Astrocyte of the spinal cord (primary cell): ENCODE data around the gene ABCG2.
"Not testable (repeated sequence)": the region's sequence is repeated elsewhere in the genome, so short reads cannot be mapped to it uniquely, and the experiment has no call there.

Experiments
- DNase-seq: peaks from one replicate; pipeline ENCODE4 v3.0.0; 2011; ENCODE audit warnings: low read depth, low spot score
- H3K4me3 ChIP-seq: 2 replicates; pipeline ENCODE4 v1.5.1; 2011; ENCODE audit warnings: low read depth, mild to moderate bottlenecking, low read length, moderate library complexity
- CTCF ChIP-seq: IDR thresholded peaks from 2 replicates; pipeline ENCODE4 v1.5.1; 2012; ENCODE audit warnings: low read depth, mild to moderate bottlenecking, low read length, inconsistent platforms
- in situ Hi-C: cut with HindIII; loops from 2 replicates; pipeline ENCODE4 v1.10.0; 2017; ENCODE audit warnings: low sequenced_read_pairs

Gene ABCG2

GRCh38 chr4:88110826-88111225 lies 47.6 kb downstream of the ABCG2 start:
- in situ Hi-C loops: no loop called here
- TF ChIP-seq CTCF: no peak
- no peak overlapping the region for H3K4me3 ChIP-seq
- no peak for DNase-seq

GRCh38 chr4:88109123-88109881 lies 49.1 kb downstream of the ABCG2 start:
- in situ Hi-C loops: no loop called here
- H3K4me3 ChIP-seq: no peak overlapping the region
- no peak for TF ChIP-seq CTCF
- DNase-seq: no peak

- no peak for DNase-seq
- in situ Hi-C loops: no loop called here
- H3K4me3 ChIP-seq: no peak overlapping the region
- TF ChIP-seq CTCF: no peak
These were observed 49.7 kb downstream of the ABCG2 start for GRCh38 chr4:88108747-88109122.

- in situ Hi-C loops, H3K4me3 ChIP-seq: not testable (repeated sequence)
These were observed 50.4 kb downstream of the ABCG2 start for GRCh38 chr4:88108108-88108465.

GRCh38 chr4:88107406-88108107 lies 50.9 kb downstream of the ABCG2 start:
- DNase-seq: no peak
- in situ Hi-C loops: no loop called here
- no peak for TF ChIP-seq CTCF
- no peak overlapping the region for H3K4me3 ChIP-seq

More at GRCh38 chr4:88108108-88108465, 50.4 kb downstream of the ABCG2 start:
- not testable (repeated sequence) for DNase-seq

GRCh38 chr4:88106205-88106604 lies 52.2 kb downstream of the ABCG2 start:
- no peak for TF ChIP-seq CTCF
- in situ Hi-C loops: no loop called here
- DNase-seq: peak; percentile 54

GRCh38 chr4:88104902-88105610 lies 53.4 kb downstream of the ABCG2 start:
- TF ChIP-seq CTCF: no peak
- peak; percentile 81 for DNase-seq
- no peak overlapping the region for H3K4me3 ChIP-seq
- in situ Hi-C loops: no loop called here

More at GRCh38 chr4:88106205-88106604, 52.2 kb downstream of the ABCG2 start:
- no peak overlapping the region for H3K4me3 ChIP-seq
